Mammary epithelial cell (primary cell): ENCODE results near the gene C16orf82.

Experiments
- CTCF ChIP-seq, 2 donors: IDR thresholded peaks in 1 of 2; conservative IDR thresholded peaks in 1 of 2; 2 replicates each; pipeline ENCODE4 v1.5.1; 2011 to 2012; ENCODE audit warnings: inconsistent platforms in 2 of 2, low read length in 2 of 2, mild to moderate bottlenecking in 2 of 2, control low read depth in 1 of 2, low read depth in 1 of 2; ENCODE audit not compliant: insufficient read depth in 1 of 2; ENCODE audit errors: extremely low read depth in 1 of 2
- EZH2 ChIP-seq: IDR thresholded peaks from 2 replicates; pipeline ENCODE4 v1.6.1; 2012; ENCODE audit warnings: low read length, inconsistent platforms, borderline replicate concordance

- TF ChIP-seq CTCF (conservative IDR thresholded peaks at IDR 0.05 in 1 of 2, IDR thresholded peaks at IDR 0.05 in 1 of 2; ENCODE audit: extremely low read depth in 1 of 2, insufficient read depth in 1 of 2, low read depth in 1 of 2, low read length in 2 of 2) (no peak), EZH2 (no peak)
Observed at GRCh38 chr16:27084307-27085028, 17.7 kb downstream of the C16orf82 start.
